SU-DHL-6 (cell line): ENCODE data around the gene OS9.

Source experiments
- H2AFZ ChIP-seq: fragments of 200-600 bp; sonication (generic); 2 replicates; pipeline ENCODE4 v1.6.1; 2014; ENCODE audit warnings: low read depth, mild to moderate bottlenecking, moderate library complexity, mixed read lengths, antibody characterized with exemption, low read length; ENCODE audit not compliant: severe bottlenecking
- H3F3A ChIP-seq: fragments of 200-600 bp; shearing (Covaris generic); 2 replicates; pipeline ENCODE4 v1.6.0; 2016; ENCODE audit warnings: antibody characterized with exemption, mild to moderate bottlenecking; ENCODE audit not compliant: insufficient read depth
- H3K27ac ChIP-seq: fragments of 200-600 bp; sonication (generic); 2 replicates; pipeline ENCODE4 v1.5.1; 2016; ENCODE audit warnings: low read depth, mild to moderate bottlenecking, low read length, moderate library complexity, mixed read lengths
- H3K27me3 ChIP-seq: fragments of 200-600 bp; sonication (generic), shearing (Covaris generic); 2 replicates; pipeline ENCODE4 v1.6.0; 2014; ENCODE audit warnings: mild to moderate bottlenecking, low read length
- H3K36me3 ChIP-seq: fragments of 200-600 bp; sonication (generic); 2 replicates; pipeline ENCODE4 v1.6.1; 2014; ENCODE audit warnings: mild to moderate bottlenecking, low read length, mixed read lengths
- H3K4me2 ChIP-seq: fragments of 300-600, 200-600 bp; shearing (Covaris generic), sonication (generic); 2 replicates; pipeline ENCODE4 v1.6.0; 2014; ENCODE audit warnings: low read length, low read depth, mild to moderate bottlenecking; ENCODE audit not compliant: poor library complexity, severe bottlenecking
- H3K4me3 ChIP-seq: fragments of 200-600 bp; sonication (generic); 2 replicates; pipeline ENCODE4 v1.5.1; 2014; ENCODE audit warnings: antibody characterized with exemption, low read length, mild to moderate bottlenecking, mixed read lengths; ENCODE audit not compliant: insufficient read depth, poor library complexity, severe bottlenecking
- H3K79me2 ChIP-seq: fragments of 200-600 bp; sonication (generic); 2 replicates; pipeline ENCODE4 v1.6.1; 2014; ENCODE audit warnings: mild to moderate bottlenecking, low read length, moderate library complexity; ENCODE audit not compliant: insufficient read depth
- H3K9ac ChIP-seq: fragments of 200-600 bp; sonication (generic); 2 replicates; pipeline ENCODE4 v1.7.0; 2014; ENCODE audit warnings: mild to moderate bottlenecking, low read length
- H3K9me2 ChIP-seq: fragments of 200-600 bp; sonication (generic); replicated peaks from 2 replicates; pipeline ENCODE4 v1.6.1; 2014; ENCODE audit warnings: low read length; ENCODE audit not compliant: insufficient read depth
- H3K9me3 ChIP-seq: fragments of 200-600 bp; sonication (generic); 2 replicates; pipeline ENCODE4 v1.6.1; 2014; ENCODE audit warnings: low read length, mixed read lengths; ENCODE audit not compliant: insufficient read depth
- H4K20me1 ChIP-seq: fragments of 200-600 bp; sonication (generic); 2 replicates; pipeline ENCODE4 v1.6.1; 2014; ENCODE audit warnings: low read depth, mild to moderate bottlenecking, antibody characterized with exemption, low read length, moderate library complexity, mixed read lengths
- EZH2phosphoT487 ChIP-seq: fragments of 200-600 bp; sonication (generic), shearing (Covaris generic); conservative IDR thresholded peaks from 2 replicates; pipeline ENCODE4 v1.6.1; 2018; ENCODE audit warnings: mild to moderate bottlenecking, antibody characterized with exemption, low read length, moderate library complexity, mixed read lengths
- TF ChIP-seq, protein P1 (sequence below): fragments of 200-600 bp; sonication (generic); IDR thresholded peaks from one replicate; pipeline ENCODE4 v1.5.1; 2017; ENCODE audit warnings: antibody characterized with exemption, mild to moderate bottlenecking, low read length, moderate library complexity; ENCODE audit not compliant: insufficient read depth, poor library complexity, severe bottlenecking

Gene OS9

DNA sequence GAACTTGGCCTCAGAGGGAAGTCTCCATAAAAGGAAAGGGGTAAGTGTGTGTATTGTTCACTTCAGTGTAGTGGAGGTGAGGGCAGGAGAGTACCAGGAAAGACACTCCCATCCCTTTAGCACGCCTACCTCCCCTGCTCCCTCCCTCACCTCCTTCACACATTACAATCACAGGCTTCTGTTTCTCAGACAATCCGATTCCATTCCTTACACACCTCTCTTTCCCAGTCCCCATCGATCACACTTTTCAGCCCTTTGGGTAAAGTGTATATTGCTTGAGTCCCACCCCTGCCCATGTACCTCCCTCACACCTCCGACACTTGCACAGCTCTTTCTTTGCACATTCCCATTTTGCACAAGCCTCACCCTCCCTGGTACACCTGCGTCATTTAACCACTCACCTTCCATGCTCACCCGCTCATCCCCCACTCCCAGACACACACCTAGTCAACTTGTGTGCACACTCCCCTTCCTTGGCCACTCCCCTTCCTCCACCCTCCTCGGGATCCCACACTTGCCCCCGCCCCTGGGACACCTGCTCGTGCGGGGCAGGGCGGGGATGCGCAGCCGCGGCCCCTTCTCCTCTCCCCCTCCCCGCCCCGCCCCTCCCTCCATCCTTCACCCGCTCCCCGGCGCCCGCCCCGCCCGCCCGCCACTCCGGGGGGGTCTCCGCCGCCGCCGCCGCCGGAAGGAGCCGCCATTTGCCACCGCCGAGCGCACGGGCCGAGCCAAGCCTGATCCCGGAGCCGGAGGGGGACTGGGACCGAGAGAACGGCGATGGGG, 60.7 kb downstream of the OS9 start, which contains the start of gene MARCHF9:
Gene MARCHF9 (plus strand): TSS at position 693 of the 783 bp plus-strand sequence. CDS start 426 bp downstream, outside the sequence.
- peaks cover 25% of the 10 kb centered on the region for H3F3A ChIP-seq
- no peaks in the 10 kb centered on the region for H3K9me3 ChIP-seq
- H3K4me2 ChIP-seq: peak within 1 kb of the TSS; percentile 92
- peaks cover 22% of the 10 kb centered on the region for H3K79me2 ChIP-seq
- no peaks in the 10 kb centered on the region for H3K9me2 ChIP-seq
- H2AFZ ChIP-seq: no peak within 1 kb of the TSS
- H3K27ac ChIP-seq: peak within 1 kb of the TSS; percentile 72
- TF ChIP-seq, protein P1, sequence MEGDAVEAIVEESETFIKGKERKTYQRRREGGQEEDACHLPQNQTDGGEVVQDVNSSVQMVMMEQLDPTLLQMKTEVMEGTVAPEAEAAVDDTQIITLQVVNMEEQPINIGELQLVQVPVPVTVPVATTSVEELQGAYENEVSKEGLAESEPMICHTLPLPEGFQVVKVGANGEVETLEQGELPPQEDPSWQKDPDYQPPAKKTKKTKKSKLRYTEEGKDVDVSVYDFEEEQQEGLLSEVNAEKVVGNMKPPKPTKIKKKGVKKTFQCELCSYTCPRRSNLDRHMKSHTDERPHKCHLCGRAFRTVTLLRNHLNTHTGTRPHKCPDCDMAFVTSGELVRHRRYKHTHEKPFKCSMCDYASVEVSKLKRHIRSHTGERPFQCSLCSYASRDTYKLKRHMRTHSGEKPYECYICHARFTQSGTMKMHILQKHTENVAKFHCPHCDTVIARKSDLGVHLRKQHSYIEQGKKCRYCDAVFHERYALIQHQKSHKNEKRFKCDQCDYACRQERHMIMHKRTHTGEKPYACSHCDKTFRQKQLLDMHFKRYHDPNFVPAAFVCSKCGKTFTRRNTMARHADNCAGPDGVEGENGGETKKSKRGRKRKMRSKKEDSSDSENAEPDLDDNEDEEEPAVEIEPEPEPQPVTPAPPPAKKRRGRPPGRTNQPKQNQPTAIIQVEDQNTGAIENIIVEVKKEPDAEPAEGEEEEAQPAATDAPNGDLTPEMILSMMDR: no peak
- TF ChIP-seq EZH2phosphoT487: no peak
- peak within 1 kb of the TSS; percentile 60 for H3K4me3 ChIP-seq
- H3K36me3 ChIP-seq: no peaks in the 10 kb centered on the region
- no peaks in the 10 kb centered on the region for H3K27me3 ChIP-seq
- peak within 1 kb of the TSS; percentile 77 for H3K9ac ChIP-seq
- no peaks in the 10 kb centered on the region for H4K20me1 ChIP-seq

DNA sequence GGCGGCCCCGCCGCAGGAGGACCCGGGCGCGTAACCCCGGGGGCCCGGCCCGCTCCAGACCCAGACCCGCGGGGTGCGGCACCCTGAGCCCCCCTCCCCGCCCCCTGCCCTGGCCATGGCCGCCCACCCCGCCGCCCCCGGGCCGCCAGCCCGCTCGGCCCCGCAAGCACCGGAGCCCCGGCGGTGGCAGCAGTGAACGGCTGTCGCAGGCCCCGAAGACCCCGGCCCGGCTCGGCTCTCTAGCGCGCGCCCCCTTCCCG, 61.2 kb downstream of the OS9 start:
- Histone ChIP-seq H3K9me2 (no peaks in the 10 kb centered on the region), H3K36me3 (no peaks in the 10 kb centered on the region), H4K20me1 (peaks cover 3% of the 10 kb centered on the region; the same call in 1 of the 2 replicates), H3K27me3 (no peaks in the 10 kb centered on the region), H3K9ac (peak overlapping the region; percentile 77), H3K9me3 (no peaks in the 10 kb centered on the region), H3K4me3 (peak overlapping the region; percentile 60), H3K79me2 (peaks cover 20% of the 10 kb centered on the region), H3K27ac (peak overlapping the region; percentile 72; the same call in 1 of the 2 replicates), H3K4me2 (peak overlapping the region; percentile 92), H2AFZ (no peak overlapping the region), H3F3A (peaks cover 25% of the 10 kb centered on the region)
- no peak for TF ChIP-seq EZH2phosphoT487
- TF ChIP-seq, protein P1: no peak

DNA sequence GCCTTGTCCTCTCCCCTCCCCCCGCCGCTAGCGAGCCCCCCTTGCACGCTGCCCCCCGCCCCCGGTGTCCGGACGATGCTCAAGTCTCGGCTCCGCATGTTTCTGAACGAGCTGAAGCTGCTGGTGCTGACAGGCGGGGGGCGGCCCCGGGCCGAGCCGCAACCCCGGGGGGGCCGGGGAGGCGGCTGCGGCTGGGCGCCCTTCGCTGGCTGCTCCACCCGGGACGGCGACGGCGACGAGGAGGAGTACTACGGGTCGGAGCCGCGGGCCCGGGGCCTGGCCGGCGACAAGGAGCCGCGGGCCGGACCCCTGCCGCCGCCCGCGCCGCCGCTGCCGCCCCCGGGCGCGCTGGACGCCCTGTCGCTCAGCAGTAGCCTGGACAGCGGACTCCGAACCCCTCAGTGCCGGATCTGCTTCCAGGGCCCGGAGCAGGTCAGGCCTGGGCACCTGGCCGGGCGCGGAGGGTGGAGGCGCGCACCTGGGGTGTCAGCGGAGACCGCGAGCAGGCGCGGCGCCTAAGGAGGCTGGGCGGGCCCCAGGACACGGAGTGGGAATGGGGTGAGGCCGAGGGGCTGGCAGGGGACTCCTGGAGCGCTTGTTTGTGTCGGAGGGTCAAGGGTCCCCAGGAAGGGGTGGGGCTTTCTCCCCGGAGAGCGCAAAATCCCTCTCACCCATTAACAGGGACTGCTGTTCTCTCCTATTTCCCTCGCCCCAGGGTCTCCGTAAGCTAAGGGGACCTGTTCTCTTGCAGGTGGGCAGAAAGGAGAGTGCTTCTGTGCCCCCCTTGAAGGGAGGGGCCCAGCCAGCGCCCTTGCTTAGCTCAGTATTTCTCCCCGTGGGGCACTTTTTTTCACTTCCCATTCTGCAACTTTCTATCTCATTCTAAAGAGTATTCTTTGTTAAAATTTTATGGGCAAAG, 61.8 kb downstream of the OS9 start:
- Histone ChIP-seq H3K9ac (peak overlapping the region; percentile 77), H2AFZ (peak overlapping the region; percentile 47)

More for the DNA sequence above, 61.8 kb downstream of the OS9 start:
- H3K27me3 ChIP-seq: no peaks in the 10 kb centered on the region
- peaks cover 14% of the 10 kb centered on the region for H3K79me2 ChIP-seq
- peak overlapping the region; percentile 60 for H3K4me3 ChIP-seq
- H3K27ac ChIP-seq: peak overlapping the region; percentile 72
- H4K20me1 ChIP-seq: peaks cover 8% of the 10 kb centered on the region
- H3K9me2 ChIP-seq: no peaks in the 10 kb centered on the region
- H3K9me3 ChIP-seq: no peaks in the 10 kb centered on the region
- H3F3A ChIP-seq: peaks cover 25% of the 10 kb centered on the region
- TF ChIP-seq, protein P1: no peak
- no peak for TF ChIP-seq EZH2phosphoT487
- H3K4me2 ChIP-seq: peak overlapping the region; percentile 92
- H3K36me3 ChIP-seq: no peaks in the 10 kb centered on the region
